T-helper 1 cell (primary cell): Measurements from ENCODE around the gene SIDT2.

Source experiments
- DNase-seq, 5 donors: peaks; one replicate each; pipeline ENCODE4 v3.0.0-alpha.2; 2012 to 2020

Gene SIDT2

GRCh38 chr11:117189191-117189940 lies 10.8 kb downstream of the SIDT2 start:
- no peak for DNase-seq

DNA sequence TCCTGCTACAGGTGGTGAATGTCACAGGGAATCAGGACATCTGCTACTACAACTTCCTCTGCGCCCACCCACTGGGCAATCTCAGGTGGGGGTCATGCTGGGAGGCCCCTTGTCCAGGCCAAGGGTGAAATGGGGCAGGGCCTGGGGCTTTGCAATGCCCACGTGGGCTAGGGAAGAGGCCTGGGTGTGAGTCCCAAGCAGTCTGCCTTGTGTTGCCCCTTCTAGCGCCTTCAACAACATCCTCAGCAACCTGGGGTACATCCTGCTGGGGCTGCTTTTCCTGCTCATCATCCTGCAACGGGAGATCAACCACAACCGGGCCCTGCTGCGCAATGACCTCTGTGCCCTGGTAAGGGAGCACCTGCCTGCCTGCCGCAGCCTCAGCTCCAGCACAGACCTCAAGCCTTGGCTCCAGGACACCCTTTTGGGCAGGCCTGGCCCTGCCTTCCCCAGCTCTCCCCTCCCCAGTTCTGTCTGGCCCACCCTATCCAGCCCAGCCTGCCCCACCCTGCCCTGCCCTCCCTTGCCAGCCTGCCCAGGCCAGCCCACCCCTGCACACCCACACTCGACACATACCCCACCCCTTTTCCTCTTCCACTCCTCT lies 11.5 kb downstream of the SIDT2 start:
- no peak for DNase-seq

GRCh38 chr11:117191680-117192400 lies 13.3 kb downstream of the SIDT2 start:
- no peak for DNase-seq

DNA sequence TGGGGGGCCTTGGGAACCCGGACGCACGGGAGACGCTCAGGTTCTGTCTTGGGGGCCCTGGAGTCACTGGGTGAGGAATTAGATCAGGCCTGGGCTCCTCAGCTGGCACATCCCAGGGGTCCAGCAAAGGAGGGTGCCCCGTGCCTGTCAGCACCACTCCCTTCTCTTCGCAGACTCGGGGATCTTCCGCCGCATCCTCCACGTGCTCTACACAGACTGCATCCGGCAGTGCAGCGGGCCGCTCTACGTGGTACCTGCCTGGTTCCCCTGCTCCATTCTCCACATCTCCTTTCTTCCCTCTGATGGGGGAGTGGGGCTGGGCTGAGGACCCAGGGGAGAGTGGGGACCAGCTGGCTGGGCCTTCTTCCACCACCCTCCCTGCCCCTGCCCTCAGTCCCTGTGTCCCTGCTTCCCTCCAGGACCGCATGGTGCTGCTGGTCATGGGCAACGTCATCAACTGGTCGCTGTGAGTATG lies 13.9 kb downstream of the SIDT2 start:
- no peak for DNase-seq

DNA sequence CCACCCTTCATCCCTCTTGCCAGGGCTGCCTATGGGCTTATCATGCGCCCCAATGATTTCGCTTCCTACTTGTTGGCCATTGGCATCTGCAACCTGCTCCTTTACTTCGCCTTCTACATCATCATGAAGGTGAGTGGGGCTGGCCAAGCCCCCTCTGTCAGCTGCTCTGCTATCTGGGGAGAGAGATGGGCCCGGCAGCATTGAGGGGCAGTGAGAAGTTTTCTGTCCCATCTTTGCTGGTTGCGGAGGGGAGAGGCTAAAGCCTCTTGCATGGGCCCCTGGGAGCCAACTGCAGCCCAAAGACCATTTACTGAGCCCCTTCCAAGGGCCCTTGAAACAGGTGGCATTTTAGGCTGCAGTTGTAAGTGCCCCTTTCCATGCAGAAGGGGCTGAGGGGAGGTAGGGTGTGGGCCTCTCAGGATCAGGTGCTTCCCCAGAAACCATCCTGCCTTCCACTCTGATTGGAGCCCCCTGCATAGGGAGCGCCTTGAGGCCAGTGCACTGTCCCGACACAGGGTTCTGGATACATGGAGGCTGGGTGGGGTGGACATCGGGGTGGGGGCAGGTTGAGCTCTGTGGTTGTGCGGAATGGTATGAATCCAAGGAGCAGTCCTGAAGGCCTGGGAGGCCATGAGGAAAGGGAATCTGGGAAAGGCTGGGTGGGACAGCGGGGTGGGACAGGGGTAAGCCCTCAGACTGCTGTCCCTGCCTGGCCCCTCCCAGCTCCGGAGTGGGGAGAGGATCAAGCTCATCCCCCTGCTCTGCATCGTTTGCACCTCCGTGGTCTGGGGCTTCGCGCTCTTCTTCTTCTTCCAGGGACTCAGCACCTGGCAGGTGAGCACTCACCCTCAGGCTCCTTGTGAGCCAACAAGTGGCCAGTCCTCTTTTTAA lies 14.8 kb downstream of the SIDT2 start:
- no peak for DNase-seq

DNA sequence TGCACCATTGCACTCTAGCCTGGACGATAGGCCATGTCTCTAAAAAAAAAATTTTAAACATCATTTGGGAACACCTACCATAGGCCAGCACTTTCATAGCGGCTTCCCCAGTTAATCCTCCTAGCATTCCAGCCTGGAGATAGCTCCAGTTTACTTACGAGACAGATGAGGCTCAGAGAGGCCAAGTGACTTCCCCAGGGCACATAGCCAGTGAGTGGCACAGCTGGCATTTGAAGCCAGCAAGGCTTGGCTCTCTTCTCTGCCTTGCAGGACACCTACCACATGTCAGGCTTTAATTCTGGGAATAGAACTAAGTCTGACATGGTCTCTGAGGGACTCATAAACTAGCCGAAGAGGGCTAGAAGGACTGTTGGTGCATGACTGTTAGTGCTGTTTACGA lies 15.7 kb downstream of the SIDT2 start:
- no peak for DNase-seq

DNA sequence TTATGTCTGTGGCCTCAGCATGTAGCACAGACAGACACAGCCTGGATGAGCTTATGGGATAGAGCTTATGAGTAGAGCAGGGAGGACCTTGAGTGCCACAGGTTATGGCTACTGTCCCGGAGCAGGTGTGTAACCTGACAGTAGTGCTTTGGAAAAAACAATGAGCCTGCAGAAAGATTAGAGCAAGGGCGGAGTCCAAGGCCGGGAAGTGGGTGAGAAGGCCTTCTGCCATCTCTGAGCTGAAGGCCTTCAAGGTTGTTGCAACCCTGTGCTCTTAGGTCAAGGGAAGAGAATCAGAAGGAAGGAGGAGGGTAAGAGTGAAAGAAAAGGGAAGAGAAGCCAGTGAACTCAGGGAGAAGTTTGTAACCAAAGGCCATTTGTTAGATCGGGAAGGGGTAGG lies 16.7 kb downstream of the SIDT2 start:
- DNase-seq: no peak

DNA sequence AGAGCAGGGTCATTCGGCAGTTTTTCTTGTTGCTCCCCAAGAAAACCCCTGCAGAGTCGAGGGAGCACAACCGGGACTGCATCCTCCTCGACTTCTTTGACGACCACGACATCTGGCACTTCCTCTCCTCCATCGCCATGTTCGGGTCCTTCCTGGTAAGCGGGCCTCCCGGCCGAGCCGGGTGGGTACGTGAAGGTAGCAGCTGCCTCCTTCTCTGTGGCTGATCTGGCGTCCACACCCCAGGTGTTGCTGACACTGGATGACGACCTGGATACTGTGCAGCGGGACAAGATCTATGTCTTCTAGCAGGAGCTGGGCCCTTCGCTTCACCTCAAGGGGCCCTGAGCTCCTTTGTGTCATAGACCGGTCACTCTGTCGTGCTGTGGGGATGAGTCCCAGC lies 17.2 kb downstream of the SIDT2 start:
- no peak for DNase-seq

- no peak for DNase-seq
These were observed 18.5 kb downstream of the SIDT2 start for GRCh38 chr11:117197006-117197405.

DNA sequence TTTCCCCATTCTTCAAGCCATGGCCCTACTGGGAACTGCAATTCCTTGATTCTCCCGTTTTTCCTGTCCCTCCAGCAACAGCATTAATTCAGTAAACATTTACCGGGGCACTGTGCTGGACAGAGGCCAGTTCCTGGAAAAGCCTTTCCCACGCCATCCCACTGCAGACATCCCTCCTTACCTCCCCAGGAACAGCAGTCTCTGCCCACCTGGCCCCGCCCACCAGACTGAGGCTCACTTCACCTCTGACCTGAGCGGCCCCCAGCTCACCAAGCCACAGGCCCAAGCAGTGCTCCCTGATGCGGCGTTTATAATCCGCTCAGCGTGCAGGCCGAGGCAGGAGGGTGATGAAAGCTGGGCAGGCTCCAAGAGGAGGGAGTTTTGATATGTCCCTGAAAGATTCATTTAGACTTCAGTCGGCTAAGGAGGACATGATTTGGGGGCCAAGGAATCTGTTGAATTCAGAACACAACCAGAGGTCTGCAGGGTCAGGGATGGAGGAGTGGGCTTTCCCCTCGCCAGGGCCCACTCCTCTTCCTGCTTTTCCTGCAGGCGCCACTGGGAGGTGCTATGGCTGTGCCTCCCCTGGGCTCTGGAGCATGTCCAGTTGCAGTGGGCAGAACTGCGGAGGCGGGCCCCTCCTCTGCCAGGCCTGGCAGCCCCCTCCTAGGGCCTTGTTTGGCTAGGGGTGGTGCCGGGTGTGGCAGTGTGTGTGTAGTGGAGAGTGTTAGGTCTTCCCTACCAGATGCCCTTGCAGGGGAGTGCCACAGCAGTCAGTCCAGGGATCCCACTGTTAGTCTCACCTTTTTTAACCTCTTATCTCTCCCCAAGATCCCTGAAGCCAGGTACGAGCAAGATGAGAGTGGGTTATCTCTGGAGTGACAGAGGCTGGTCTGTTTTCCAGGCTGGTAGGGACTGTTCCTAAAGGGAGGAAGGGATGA lies 19.2 kb downstream of the SIDT2 start:
- DNase-seq: no peak

- DNase-seq: no peak
These were observed 20.1 kb downstream of the SIDT2 start for GRCh38 chr11:117198613-117199012.

DNA sequence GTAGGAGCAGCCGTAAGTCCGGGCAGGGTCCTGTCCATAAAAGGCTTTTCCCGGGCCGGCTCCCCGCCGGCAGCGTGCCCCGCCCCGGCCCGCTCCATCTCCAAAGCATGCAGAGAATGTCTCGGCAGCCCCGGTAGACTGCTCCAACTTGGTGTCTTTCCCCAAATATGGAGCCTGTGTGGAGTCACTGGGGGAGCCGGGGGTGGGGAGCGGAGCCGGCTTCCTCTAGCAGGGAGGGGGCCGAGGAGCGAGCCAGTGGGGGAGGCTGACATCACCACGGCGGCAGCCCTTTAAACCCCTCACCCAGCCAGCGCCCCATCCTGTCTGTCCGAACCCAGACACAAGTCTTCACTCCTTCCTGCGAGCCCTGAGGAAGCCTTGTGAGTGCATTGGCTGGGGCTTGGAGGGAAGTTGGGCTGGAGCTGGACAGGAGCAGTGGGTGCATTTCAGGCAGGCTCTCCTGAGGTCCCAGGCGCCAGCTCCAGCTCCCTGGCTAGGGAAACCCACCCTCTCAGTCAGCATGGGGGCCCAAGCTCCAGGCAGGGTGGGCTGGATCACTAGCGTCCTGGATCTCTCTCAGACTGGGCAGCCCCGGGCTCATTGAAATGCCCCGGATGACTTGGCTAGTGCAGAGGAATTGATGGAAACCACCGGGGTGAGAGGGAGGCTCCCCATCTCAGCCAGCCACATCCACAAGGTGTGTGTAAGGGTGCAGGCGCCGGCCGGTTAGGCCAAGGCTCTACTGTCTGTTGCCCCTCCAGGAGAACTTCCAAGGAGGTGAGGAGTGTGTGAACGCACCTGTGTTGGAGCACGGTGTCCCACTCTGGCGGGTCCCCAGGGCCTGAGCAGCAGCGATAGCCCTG lies 20.7 kb downstream of the SIDT2 start, which contains the start of gene TAGLN:
Gene TAGLN, plus strand, starts transcription at position 318 of the 863 bp plus-strand sequence. CDS start 3,644 bp downstream, outside the sequence.
- DNase-seq: no peak

GRCh38 chr11:117199916-117200812 lies 21.6 kb downstream of the SIDT2 start:
- no peak for DNase-seq

DNA sequence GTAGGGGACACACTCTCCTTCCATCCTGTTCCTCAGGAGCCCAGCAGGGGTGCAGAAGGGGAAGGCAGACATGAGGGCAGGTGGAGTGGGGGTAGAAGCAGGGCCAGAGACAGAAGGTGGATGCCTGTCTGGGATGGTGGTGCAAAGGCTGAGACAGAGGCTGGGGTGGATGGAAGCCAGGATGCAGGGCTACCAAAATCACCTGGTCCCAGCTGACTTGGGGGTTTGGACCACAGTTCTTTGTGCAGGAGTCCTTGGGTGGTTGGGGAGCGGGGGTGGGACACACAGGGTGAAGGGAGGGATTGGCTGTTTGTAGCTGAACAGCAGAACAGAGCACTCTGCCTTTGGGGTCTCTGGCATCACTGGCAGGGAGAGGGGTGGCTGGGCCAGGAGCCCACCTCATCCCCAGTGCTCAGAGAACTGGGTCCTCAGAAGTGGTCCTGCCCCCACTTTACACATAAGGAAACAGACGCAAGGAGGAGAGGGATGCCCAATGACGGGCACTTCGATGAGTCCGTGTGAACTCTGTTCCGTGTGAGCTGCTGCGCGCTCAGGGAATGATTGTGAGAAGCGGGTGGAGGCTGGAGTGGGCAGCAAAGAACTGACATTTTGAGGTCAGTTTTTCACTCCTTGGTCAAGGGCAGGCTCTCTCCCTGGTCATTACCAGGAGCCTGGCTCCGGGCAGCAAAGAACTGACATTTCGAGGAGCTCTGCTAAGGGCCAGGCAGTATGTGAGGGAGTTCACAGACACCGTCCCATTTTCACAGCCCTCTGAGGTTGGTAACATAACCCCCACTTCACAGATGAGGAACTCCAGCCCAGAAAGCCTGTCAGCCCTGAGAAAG lies 22.5 kb downstream of the SIDT2 start:
- no peak for DNase-seq

- DNase-seq: no peak
These were observed 23.2 kb downstream of the SIDT2 start for GRCh38 chr11:117201658-117202305.

DNA sequence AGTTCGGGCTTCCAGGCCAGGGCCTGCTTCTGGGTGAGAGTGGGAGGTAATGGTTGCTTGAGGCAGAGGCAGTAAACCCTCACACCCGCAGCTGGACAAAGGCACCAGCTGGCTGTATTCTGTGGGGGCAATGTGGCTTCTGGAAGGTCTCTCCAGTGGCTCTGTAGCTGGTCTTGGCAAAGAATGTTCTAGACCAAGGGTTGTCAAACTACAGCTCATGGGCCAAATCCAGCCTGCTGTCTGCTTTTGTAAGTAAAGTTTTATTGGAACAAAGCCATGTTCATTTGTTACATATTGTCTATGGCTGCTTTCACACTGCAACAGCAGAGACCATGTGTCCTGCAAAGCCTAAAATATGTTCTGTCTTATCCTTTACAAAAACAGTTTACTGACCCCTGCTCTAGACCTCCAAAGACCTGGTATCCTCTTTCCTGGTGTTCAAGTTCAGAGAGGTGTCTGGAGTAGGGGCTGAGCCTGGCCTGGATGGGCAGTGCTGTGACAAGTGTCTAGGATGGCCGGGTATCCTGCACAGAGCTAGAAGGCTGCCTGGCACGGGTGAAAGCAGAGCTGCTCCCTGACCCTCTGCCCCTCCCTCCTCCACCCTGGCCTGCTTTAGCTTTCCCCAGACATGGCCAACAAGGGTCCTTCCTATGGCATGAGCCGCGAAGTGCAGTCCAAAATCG lies 24.0 kb downstream of the SIDT2 start:
- no peak for DNase-seq

GRCh38 chr11:117203069-117203407 lies 24.5 kb downstream of the SIDT2 start:
- DNase-seq: no peak
